ENCODE data around the gene A3GALT2. TPM values are rescaled to one million over a fixed set of nuclear protein-coding genes. Genes with fewer than 3 reads are reported as not detected.

A3GALT2 gene
- total RNA-seq, 4 donors from 2014 or later, result not detected

DNA sequence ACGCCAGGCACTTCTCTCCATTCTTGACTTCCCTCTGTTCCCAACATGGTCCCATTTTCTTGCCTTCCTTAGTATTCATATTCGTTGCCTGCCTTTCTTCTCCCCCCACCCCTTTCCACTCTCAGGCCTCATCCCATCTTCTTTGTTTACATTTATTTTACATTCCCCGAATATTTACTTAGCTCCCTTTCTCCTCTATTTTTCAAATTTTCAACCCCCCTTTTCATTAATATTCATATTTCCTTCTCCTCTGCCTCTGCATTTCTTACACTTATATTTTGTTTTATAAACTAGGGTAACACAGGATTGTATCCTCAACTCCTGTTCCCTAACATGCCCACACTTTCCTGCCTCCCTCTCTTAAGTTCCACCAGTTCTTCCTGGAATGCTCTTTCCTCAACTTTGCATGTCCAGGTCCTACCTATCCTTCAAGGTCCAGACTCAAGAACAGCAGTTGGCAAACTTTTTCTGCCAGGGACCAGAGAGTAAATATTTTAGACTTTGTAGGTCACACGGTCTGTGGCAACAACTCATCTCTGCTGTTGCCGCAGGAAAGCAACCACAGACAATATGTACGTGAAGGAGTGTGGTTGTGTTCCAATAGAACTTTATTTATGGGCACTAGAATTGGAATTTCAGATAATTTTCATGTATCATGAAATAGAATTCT lies 29.8 kb upstream of the A3GALT2 start:
- Histone ChIP-seq H3K4me1 (peaks cover 6 to 35% (median 34%) of the 10 kb centered on the region in 4 donors), H3K27ac (peak overlapping the region; percentile 87 to 97 (median 92)), H3K27me3 (no peaks in the 10 kb centered on the region), H3K9me3 (no peaks in the 10 kb centered on the region), H3K4me3 (peak overlapping the region; percentile 52 to 96 (median 61)), H3K36me3 (no peaks in the 10 kb centered on the region)
- DNase-seq, result no peak
- in situ Hi-C loops (cut with MboI; ENCODE audit: low pct_ligation_motif_present in 1 of 4, low pct_unique_long_range_greater_than_20kb in 1 of 4, low sequenced_read_pairs in 3 of 4), result loop anchor here in 1 of 4 donors (25.0 kb wide), 1 partner anchor 112 kb away; the partner anchor contains the start of gene ZSCAN20
- 47 to 65% methylated on average over 3 to 6 of the region's 6 CpGs for WGBS, 2 donors (ENCODE audit: low coverage in 1 of 2)
- intact Hi-C loops (cut with DNase I; ENCODE audit: low total_unique reads), result no loop called here
- no peak for TF ChIP-seq POLR2AphosphoS5 (IDR thresholded peaks at IDR 0.05)
- TF ChIP-seq, protein P1, sequence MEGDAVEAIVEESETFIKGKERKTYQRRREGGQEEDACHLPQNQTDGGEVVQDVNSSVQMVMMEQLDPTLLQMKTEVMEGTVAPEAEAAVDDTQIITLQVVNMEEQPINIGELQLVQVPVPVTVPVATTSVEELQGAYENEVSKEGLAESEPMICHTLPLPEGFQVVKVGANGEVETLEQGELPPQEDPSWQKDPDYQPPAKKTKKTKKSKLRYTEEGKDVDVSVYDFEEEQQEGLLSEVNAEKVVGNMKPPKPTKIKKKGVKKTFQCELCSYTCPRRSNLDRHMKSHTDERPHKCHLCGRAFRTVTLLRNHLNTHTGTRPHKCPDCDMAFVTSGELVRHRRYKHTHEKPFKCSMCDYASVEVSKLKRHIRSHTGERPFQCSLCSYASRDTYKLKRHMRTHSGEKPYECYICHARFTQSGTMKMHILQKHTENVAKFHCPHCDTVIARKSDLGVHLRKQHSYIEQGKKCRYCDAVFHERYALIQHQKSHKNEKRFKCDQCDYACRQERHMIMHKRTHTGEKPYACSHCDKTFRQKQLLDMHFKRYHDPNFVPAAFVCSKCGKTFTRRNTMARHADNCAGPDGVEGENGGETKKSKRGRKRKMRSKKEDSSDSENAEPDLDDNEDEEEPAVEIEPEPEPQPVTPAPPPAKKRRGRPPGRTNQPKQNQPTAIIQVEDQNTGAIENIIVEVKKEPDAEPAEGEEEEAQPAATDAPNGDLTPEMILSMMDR (IDR thresholded peaks at IDR 0.05), result no peak
- no peak for TF ChIP-seq EP300 (IDR thresholded peaks at IDR 0.05; ENCODE audit: low read depth)
- TF ChIP-seq POLR2A (IDR thresholded peaks at IDR 0.05), result no peak

DNA sequence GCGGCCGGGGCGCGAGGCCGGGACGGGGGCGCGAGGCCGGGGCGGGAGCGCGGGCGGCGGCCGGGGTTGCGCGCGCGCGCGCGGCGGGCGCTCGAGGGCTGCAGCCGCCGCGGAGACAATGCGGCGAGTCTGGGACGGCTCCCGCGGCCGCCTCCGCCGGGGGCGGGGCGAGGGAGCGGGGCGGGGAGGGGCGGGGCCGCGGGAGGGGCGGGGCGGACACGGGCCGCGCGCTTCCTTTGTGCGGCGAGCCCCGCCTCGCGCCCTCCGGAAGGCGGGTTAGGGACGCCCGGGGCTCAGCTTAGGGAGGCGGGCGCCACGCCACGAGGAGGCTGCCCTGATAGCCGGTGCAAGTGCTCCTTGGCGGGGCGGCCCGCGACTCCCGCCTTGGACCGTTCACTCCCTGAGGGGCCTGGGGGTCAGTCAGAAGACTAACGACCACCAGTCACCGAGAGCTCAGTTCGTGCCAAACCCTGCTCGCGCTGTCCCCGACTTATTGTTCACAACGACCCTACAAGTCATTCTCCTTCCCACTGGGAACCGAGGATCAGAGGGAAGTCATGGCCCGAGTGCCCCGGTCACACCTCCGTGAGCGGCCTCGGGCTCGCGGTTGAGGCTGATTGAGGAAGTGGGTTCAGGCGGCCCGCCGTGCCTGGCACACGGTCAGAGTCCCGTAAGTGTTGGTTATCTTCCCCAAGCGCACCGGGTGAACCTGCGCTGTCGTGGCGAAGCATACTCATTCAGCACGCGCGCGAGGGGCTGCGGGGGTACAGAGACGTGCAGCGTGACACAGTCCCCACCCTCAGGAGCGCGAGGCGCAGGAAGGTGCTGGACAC lies 29.1 kb upstream of the A3GALT2 start:
- H3K27me3 ChIP-seq, result no peaks in the 10 kb centered on the region
- H3K4me3 ChIP-seq, result peak overlapping the region; percentile 61 to 96 (median 76)
- peaks cover 11 to 42% (median 42%) of the 10 kb centered on the region in 4 donors for H3K4me1 ChIP-seq
- intact Hi-C loops (cut with DNase I; ENCODE audit: low total_unique reads), result no loop called here
- H3K9me3 ChIP-seq, result no peaks in the 10 kb centered on the region
- peak overlapping the region; percentile 95 to 99 (median 98) for H3K27ac ChIP-seq
- 1% methylated on average over 50 of the region's 104 CpGs; no CpG with 5 or more reads in 1 of the 2 donors for WGBS, 2 donors (ENCODE audit: low coverage in 1 of 2)
- in situ Hi-C loops (cut with MboI; ENCODE audit: low pct_ligation_motif_present in 1 of 4, low pct_unique_long_range_greater_than_20kb in 1 of 4, low sequenced_read_pairs in 3 of 4), result loop anchor here in 1 of 4 donors (25.0 kb wide), 1 partner anchor 112 kb away; the partner anchor contains the start of gene ZSCAN20
- DNase-seq, result peak; percentile 89
- no peaks in the 10 kb centered on the region for H3K36me3 ChIP-seq
- TF ChIP-seq POLR2AphosphoS5 (IDR thresholded peaks at IDR 0.05) (peak; percentile 74 to 84 (median 75)), POLR2A (IDR thresholded peaks at IDR 0.05) (peak; percentile 66)
- TF ChIP-seq, protein P1 (IDR thresholded peaks at IDR 0.05), result no peak

DNA sequence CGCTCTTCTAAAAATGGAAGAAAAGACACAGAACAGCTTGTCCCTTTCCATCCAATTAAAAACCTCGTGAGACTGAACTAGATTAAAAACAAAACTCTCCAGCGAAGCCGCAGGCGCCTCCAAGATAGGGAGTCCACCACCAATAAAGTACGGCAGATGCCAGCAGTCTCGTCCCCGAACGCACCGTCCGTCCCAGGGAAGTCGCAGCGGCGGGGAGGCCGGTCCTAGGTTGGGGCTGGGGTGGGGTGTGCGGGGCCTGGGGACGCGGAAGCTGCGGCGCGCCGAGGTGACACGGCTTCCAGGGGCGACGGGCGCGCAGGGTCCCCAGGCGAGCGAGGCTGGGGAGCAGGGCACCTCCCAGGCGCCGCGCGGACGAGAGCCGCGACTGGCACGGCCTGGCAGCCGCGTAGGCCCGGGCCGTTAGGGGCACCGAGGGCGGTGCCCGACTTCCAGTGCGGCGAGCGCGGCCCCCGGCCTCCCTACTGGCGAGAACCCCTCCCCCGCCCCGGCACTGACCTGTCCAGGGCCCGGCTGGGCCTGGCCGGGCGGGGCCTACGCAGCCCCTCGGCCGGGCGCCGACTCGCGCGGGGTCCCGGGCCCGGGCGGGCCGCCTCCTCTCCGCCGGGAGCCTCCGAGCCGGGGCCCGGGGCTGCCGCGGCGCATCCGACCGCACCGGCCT lies 28.3 kb upstream of the A3GALT2 start:
- intact Hi-C loops (cut with DNase I; ENCODE audit: low total_unique reads) (no loop called here), in situ Hi-C loops (cut with MboI; ENCODE audit: low pct_ligation_motif_present in 1 of 4, low pct_unique_long_range_greater_than_20kb in 1 of 4, low sequenced_read_pairs in 3 of 4) (no loop called here)
- H3K4me1 ChIP-seq, result peaks cover 19 to 49% (median 49%) of the 10 kb centered on the region in 4 donors
- H3K27ac ChIP-seq, result peak overlapping the region; percentile 95 to 99 (median 98)
- WGBS, 2 donors (ENCODE audit: low coverage in 1 of 2), result 0 to 1% methylated on average over 6 to 24 of the region's 78 CpGs
- H3K27me3 ChIP-seq, result no peaks in the 10 kb centered on the region
- H3K4me3 ChIP-seq, result peak overlapping the region; percentile 44 to 96 (median 81)
- TF ChIP-seq, protein P1 (IDR thresholded peaks at IDR 0.05), result no peak
- TF ChIP-seq POLR2AphosphoS5 (IDR thresholded peaks at IDR 0.05) (peak in 1 of 3 donors; percentile 13), EP300 (IDR thresholded peaks at IDR 0.05; ENCODE audit: low read depth) (no peak), POLR2A (IDR thresholded peaks at IDR 0.05) (peak; percentile 24)
- H3K36me3 ChIP-seq, result no peaks in the 10 kb centered on the region
- DNase-seq, result peak; percentile 57
- H3K9me3 ChIP-seq, result no peaks in the 10 kb centered on the region

Measured in transverse colon (tissue), 4 donors.